Astrocyte of the cerebellum (primary cell): ENCODE results near the gene SOSTDC1.
"Not testable (repeated sequence)": the region's sequence is repeated elsewhere in the genome, so short reads cannot be mapped to it uniquely, and the experiment has no call there.

Experiments used
- DNase-seq: peaks from one replicate; pipeline ENCODE4 v3.0.0-alpha.2; 2011; ENCODE audit warnings: low read depth
- H3K4me3 ChIP-seq: 2 replicates; pipeline ENCODE4 v1.5.1; 2011; ENCODE audit warnings: mild to moderate bottlenecking, low read depth, low read length, moderate library complexity
- in situ Hi-C: cut with HindIII; loops from 2 replicates; pipeline ENCODE4 v1.10.0; 2017; ENCODE audit warnings: low sequenced_read_pairs
- TF ChIP-seq, protein P1 (sequence below): IDR thresholded peaks from 2 replicates; pipeline ENCODE4 v1.5.1; 2012; ENCODE audit warnings: low read length, low read depth, moderate library complexity, mild to moderate bottlenecking; ENCODE audit errors: missing control alignments

SOSTDC1 gene

GRCh38 chr7:16447876-16448275 lies 17.7 kb downstream of the SOSTDC1 start:
- in situ Hi-C loops, result no loop called here
- TF ChIP-seq, protein P1, sequence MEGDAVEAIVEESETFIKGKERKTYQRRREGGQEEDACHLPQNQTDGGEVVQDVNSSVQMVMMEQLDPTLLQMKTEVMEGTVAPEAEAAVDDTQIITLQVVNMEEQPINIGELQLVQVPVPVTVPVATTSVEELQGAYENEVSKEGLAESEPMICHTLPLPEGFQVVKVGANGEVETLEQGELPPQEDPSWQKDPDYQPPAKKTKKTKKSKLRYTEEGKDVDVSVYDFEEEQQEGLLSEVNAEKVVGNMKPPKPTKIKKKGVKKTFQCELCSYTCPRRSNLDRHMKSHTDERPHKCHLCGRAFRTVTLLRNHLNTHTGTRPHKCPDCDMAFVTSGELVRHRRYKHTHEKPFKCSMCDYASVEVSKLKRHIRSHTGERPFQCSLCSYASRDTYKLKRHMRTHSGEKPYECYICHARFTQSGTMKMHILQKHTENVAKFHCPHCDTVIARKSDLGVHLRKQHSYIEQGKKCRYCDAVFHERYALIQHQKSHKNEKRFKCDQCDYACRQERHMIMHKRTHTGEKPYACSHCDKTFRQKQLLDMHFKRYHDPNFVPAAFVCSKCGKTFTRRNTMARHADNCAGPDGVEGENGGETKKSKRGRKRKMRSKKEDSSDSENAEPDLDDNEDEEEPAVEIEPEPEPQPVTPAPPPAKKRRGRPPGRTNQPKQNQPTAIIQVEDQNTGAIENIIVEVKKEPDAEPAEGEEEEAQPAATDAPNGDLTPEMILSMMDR, result no peak
- no peak for DNase-seq
- no peak overlapping the region for H3K4me3 ChIP-seq

DNA sequence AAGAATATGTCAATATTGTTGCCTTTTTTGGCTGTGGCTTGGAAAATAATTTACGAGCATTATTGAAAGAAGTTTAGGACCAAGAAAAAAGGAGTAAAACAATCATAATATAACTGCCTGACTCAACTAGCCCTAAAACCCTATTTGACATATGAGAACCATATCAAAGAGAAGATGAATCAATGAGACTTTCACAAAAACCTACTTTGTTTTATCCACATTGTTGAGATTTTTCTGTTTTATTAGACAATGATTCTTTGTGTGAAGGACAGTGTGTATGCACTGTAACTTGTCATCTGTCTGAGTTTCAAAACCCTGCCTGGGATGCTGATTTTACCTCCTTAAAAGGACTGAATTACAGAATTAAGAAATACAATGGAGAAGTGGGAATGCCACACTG lies 19.0 kb downstream of the SOSTDC1 start:
- in situ Hi-C loops, result no loop called here
- no peak overlapping the region for H3K4me3 ChIP-seq
- DNase-seq, result no peak
- TF ChIP-seq, protein P1, result no peak

- H3K4me3 ChIP-seq, in situ Hi-C loops, DNase-seq: not testable (repeated sequence)
Measured at GRCh38 chr7:16443871-16444270, 21.7 kb downstream of the SOSTDC1 start.

- TF ChIP-seq, protein P1, result no peak
- no peak overlapping the region for H3K4me3 ChIP-seq
- no peak for DNase-seq
- in situ Hi-C loops, result no loop called here
Measured at GRCh38 chr7:16438988-16439387, 26.6 kb downstream of the SOSTDC1 start.

GRCh38 chr7:16436306-16436705 lies 29.2 kb downstream of the SOSTDC1 start:
- TF ChIP-seq, protein P1, result no peak
- in situ Hi-C loops, result no loop called here

GRCh38 chr7:16433568-16434122 lies 31.9 kb downstream of the SOSTDC1 start:
- in situ Hi-C loops, result no loop called here
- no peak overlapping the region for H3K4me3 ChIP-seq
- TF ChIP-seq, protein P1, result no peak
- no peak for DNase-seq

More at GRCh38 chr7:16436306-16436705, 29.2 kb downstream of the SOSTDC1 start:
- no peak overlapping the region for H3K4me3 ChIP-seq
- DNase-seq, result no peak

DNA sequence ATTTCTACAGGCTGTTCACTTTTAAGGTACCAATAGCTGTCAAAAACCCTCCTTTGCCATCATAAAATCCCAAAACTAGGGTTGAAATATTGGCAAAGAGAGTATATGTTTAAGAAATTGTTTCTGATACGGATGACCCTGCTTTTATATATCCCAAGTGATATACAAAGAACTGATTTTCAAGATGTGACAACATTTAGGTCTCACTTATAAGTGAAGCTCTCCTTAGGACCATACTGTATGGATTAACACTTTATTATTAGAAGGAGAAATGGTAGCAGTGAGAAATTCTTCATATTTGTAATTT lies 33.2 kb downstream of the SOSTDC1 start:
- no peak overlapping the region for H3K4me3 ChIP-seq
- DNase-seq, result no peak
- TF ChIP-seq, protein P1, result no peak
- in situ Hi-C loops, result no loop called here
